Endometrium (tissue), 2 donors: Measurements from ENCODE around the gene MRTFB.

Experiments
- FAIRE-seq: peaks from 2 replicates; lab custom pipeline; 2012; peaks lifted over from hg19 to GRCh38; lab: Jason Lieb, UNC
- donor health status: control.
- donor health status: control.

MRTFB gene

DNA sequence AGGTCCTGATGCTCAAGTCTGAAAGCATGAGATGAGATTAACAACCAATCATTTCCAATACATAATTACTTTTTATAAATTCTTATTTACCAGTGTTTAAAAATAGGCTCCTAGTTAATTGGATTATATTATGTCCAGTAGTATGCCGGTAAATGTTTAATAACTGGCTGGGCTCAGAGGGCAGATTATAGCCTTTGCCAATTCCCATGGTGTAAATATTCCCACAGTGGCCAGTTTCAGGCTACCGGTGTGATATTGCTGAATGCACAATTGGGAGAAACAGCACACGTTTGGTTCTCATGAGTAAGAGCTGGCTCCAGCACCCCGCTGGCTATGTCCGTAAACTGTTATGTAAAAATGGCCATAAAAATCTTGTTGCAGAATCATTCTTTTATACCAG lies 167.6 kb downstream of the MRTFB start:
- FAIRE-seq: no peak

DNA sequence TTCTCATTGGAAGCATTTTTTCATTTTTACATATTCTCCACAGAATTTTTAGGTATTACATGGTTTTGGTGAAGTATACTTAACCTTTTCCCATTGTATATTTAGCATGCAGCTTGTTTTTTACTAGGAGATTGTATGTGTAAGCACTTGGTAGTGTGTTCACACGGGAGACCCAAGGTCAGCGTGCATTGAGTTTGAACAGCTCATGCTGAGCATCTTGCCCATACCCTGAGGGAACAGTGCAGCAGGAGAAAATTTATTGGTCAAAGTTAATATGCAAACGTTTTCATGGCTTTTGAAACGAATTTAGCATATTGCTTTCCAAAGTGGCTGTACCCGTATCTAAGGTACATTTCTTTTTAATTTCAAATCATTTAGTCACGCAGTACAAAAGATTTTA lies 168.7 kb downstream of the MRTFB start:
- no peak for FAIRE-seq

DNA sequence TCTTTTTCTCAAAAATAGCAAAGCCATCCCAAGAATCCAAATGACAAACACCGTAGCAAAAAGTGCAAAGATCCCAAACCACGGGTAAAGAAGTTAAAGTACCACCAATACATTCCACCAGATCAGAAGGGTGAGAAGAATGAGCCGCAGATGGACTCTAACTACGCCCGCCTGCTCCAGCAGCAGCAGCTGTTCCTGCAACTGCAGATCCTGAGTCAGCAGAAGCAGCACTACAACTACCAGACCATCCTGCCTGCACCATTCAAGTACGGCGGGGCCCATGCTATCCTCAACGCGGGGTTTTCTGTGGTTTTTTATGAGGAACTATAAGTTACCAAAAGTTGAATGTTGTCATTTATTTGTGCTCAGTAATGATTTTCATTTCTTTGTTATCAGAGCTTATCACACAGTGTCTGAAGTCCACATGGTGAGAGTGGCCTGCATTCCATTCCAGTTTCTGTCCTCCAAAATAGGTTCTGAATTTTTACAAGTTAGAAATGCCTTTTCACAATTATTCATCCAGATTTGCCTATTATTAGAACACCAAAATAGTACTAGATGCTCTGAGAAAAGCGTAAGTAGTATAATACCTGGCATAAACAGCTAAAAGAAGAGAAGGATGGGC lies 169.2 kb downstream of the MRTFB start:
- FAIRE-seq: no peak

DNA sequence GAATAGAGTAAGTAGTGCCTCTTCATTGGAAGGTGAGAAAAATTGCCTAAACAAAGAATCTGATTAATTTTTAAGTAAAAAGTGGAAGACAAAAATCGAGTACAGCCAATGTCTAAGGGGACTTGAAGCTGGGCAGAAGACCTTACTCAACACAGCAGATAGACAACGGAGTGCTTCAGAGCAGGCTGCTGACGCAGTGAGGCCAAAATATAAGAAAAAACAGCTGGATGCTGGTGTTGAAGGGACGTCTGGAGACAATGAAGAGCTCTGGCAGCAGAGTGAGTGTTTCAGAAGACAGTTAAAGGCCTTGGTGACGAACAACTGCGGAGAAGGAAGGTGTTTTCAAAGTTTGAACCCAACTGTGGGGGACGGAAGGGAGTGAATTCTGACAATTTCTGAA lies 169.8 kb downstream of the MRTFB start:
- no peak for FAIRE-seq

DNA sequence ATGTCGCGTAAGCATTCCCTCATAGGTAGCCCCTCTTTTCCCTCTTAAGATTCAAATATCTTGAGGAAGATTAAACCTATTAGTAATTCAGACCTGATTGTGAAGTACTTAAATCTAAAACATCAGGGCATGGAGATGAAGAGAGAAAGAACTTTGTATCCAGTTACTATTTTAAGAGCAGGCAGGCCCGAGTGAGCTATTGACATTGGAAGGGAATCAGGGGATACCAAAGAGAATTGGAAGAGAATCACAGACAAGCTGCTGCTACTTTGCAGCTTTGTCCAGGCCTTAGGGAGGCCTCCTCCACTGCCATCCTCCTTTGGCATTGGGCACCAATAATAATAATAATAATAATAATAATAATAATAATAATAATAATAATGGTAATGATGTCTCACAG lies 170.5 kb downstream of the MRTFB start:
- no peak for FAIRE-seq

DNA sequence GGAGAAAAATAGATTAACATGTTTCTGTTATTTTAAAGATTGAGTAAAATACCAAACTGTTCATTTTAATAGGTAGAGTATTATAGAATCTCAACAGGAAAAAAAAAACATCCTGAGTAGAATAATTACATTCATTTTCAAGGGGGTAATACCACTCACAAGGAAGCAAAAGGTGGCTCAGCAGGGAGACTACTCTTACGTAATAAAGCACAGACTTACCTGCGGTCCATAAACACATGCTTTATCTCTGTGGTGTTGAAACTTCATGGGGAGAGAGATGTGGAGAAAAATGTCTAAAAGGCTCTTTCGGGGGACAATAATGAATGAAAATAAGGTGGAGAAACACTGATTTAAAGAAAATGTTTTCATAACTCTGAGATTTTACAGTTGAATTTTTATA lies 171.7 kb downstream of the MRTFB start:
- no peak for FAIRE-seq

DNA sequence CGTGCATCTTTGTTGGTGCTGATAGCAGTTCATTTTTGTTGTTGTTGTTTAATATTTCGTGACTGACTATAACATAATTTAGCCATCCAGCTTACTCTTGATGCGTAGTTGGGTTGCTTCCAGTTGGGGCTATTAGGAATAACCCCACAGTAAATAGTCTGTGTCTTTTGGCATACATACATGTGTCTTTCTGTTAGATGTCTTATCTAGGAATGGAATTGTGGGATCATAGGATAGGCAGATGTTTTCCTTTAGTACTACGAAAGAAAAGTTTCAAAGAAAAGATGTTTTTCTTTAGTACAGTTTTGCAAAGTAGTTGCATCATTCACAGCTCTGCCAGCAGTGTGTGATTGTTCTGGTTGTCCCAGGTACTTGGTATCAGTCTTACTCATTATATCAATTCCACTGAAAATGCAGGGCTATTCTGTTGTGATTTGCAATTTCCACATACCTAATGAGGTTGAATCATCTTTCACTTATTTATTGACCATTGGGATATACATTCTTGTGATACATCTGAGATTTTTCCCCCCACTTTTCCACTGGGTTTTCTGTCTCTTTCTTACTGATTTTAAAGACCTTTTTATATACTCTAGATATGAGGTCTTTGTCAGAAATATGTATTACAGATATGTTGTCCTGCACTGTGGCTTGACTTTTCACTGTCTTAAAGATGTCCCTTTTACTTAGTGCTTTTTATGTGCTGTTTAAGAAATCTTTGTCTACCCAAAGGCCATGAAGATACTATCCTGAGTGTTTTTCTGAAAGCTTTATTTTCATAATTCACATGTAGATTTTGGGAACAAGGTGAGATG lies 173.3 kb downstream of the MRTFB start:
- no peak for FAIRE-seq

DNA sequence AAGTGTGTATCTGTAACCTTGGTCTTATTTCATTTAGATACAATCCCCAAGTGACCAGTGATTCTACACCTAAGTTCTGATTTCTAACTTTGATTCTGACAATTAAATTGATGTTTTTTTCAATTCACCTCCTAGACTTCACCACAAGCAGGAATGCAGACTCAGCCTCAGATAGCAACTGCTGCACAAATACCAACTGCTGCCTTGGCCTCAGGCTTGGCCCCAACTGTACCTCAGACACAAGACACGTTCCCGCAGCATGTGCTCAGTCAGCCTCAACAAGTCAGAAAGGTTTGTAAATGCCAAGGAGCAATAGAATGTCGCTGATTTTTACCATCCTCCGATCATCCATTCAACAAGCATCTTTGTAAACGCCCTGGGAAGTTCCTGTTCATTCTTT lies 177.7 kb downstream of the MRTFB start:
- no peak for FAIRE-seq

DNA sequence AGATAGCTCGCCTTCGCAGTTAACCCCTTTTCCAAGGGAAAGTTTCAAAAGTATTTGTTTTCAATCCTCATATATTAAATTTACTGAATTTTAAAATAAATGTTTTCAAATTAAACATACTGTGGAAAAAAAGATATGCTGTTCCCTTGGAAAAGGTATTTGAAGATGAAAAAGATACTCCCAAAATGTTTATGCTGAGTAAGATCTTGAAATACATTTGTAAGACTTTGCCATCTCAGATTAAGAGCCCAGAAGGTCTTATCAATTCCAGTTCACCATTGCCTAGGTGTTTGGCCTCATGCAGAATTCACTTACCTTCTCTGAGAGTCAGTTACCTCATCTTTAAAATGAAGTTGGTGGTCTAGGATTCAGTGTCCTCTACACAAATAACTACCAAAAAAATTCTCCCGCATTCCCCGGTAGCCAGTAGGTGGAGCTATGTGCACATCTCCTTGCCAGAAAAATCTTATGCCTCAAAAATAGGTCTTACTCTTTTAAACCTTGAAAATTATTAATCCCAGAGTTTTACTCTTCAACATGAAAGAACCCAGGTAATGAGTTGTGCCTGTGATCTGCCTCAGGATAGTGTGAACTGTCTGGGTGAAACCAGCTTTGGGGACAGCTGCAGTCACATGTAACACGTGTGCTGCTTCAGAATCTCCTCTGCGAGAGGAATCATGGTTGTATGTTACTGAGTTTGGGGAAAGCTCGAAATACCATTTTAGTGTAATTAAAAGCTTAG lies 178.3 kb downstream of the MRTFB start:
- no peak for FAIRE-seq

DNA sequence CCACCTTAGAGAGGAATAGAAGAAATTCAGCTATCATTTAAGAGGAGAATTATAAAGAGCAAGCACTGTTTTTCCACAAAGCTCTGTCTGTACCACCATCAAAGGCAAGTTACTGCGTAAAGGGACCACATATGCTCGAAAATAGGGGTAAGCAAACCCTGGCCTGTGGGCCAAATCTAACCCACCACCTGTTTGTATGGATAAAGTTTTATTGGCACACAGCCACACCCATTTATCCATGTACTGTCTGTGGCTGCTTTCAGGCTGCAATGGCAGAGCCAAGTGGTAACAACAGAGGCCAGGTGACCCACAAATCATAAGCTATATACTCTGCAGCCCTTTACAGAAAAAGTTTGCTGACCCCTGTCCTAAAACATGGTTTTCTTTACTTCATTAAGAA lies 180.3 kb downstream of the MRTFB start:
- FAIRE-seq: no peak

DNA sequence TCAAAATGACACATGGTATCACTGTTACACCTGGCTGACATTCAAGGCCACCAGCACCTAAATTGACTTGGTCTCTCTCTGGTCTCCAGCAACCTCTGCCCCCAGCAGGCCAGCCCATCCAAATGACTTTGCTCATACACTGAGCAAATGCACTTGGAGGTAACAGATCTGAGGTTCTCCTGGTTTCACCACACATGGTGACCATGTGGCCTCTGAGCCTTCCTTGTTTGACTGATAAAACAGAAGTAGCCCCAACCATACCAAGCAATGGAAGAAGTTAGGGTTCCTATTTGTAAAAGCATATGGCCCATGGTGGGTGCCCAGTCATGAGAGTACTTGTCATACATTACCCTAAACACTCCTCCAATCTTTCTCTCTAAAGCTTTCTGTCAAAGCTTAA lies 181.7 kb downstream of the MRTFB start:
- FAIRE-seq: no peak

DNA sequence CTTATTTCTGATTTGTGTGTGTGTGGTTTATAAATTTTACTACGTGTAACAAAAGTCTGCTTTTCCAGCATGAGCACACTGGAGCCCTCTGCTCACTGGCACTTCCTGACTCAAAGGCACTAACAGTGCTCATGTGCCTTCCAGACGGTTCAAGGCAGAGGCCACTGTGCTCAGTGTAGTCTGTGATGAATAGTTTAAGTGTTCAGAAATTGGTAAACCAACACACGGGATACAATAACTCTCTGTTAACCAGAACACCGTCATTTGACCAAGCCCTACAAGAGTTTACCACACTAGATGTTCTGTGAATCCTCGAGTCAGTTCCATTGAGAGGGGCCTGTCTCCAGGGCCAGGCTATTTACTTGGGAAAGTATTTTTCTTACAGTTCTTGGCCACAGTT lies 191.9 kb downstream of the MRTFB start:
- no peak for FAIRE-seq

DNA sequence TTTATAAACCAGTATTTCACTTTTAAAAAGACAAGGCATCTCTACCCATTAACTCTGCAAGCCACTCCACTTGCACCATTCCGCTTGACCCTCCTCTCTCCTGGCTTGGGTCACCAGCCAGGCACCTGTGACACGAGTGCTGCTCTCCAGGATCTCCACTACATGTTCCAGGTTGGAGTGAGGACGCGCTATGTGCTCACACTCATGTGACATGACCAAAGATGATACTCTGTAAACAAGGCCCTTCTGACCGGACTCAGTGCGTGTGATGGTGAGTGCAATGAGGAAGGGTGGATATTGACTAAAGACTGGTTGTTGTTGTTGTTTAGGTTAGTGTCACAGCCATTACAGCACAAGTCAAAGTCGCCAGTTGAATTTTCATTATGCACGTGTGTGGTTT lies 192.7 kb downstream of the MRTFB start:
- FAIRE-seq: no peak

DNA sequence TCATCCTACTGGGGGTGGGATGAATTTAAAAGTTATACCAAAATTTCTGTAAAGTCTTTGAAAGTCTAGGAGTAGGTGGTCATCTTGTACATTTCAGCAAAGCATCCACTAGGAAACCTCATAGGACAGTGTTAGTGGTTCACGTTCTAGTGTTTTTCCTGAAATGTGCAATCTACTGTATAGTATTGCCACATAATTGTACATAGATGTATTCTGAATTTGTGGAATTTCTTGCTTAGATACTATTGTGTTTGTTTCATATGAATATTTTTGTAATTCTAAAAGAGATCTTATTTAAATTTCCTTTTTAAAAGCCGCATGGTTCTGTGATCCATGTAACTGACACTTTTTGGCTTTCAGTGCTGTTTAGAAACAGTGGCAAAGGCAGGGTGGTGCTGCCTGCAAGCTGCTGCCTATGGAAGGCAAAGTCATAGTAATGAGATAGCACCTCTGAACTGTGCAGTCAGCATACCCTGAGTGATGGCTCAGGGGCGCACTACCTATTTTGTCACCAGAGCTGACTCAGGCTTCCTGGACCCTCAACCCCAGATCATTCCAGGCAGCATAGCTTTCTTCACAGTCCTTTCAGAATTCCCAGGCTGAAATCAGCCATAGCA lies 193.3 kb downstream of the MRTFB start:
- no peak for FAIRE-seq

DNA sequence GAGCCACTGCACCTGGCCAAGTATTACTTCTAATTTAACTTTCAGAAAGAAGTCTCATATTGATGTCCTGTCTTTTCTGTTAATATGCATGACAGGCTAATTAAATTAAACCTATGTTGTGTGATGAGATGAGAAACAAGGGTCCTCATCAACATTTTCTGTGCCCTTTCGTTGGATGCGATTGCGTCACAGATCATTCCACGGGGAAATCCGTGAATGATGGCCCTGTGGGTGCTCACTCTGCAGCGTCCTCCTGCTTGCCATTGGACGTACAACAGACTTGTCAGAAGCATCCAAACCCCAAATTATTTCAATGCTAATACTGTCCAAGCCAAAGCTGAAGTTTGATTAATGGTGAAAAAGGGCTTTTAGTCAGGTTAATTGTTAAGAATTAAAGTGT lies 197.0 kb downstream of the MRTFB start:
- no peak for FAIRE-seq

DNA sequence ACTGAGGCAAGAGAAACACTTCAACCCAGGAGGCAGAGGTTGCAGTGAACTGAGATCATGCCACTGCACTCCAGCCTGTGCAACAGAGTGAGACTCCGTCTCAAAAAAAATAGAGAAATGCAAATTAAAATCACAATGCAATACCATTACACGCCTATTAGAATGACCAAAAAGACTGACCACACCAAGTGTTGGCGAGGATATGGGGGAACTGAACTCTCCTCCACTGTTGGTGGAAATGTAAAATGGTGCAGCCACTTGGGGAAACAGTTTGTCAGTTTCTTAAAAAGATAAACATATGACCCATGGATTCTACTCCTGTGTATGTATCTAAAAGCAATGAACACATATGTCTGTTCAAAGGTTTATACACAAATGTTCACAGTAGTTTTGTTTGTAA lies 204.8 kb downstream of the MRTFB start:
- no peak for FAIRE-seq

DNA sequence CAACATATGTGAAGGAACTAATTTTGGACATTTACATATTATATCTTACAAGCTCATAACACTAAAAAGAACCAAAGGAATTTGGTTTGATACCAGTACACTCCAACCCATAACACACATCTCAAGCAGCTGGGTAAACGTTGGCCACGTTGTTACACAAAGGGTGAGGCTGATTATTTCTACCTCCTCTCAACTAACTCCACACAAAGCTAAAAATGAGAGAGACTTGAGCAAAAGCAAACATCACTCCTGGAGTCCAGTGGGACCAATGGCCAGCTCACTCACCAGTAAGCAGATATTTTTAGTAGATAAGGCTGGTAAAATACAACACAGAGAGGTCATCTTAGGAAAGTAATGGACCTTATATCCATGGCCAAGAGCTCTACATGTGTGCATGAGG lies 207.6 kb downstream of the MRTFB start:
- FAIRE-seq: no peak

DNA sequence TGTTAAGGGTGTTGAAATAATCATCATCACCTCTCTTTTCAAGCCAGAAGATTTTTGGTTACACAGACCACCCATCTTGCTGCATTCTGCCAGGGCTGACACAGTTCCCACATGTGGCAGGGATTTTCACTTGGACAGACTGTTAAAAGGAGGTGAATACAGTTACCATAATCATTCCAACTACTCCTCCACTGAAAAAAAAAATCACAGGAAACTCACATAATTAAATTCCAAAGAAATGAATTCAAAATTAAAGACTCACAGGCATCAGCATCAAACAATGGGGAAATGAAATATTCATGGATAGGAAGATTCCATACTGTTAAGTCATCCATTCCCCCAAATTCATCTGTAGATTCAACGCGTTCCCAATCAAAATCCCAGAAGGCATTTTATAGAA lies 209.4 kb downstream of the MRTFB start:
- FAIRE-seq: no peak

DNA sequence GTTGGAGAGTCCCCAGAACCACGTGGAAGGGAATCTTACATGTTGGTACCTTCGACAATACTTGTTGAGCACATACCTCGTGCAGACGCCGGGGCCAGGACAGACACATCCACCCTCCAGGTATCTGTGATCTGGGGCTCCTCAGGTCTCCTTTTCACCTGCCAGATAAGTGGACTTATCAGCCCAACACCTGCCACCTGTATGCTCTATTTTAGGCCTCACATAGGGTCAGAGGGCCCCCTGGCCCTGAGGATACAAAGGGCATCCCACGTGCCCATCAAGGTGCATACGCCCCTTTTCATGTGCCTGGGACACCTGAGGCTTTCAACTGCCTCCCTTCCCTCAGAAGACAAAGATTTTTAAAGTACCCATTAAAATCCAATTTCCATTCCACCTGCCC lies 212.7 kb downstream of the MRTFB start:
- no peak for FAIRE-seq

DNA sequence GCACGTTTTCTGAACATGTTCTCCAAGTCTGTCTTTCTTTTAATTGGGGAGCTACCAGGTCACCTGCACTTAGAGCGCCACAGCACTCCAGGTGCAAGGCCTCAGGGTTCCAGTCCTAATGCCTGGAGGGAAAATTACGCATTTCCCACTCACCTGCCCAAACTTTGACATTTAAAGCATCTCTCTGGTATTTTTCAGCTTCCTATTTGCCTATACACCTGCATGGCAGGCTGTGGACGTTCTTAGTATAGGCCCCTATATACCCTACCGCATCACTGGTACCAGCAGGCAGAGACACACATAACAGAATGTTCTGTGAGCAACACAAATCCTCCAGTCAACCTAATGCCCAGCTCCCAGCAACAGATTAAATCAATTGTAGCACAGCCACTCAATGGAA lies 213.3 kb downstream of the MRTFB start:
- FAIRE-seq: no peak

DNA sequence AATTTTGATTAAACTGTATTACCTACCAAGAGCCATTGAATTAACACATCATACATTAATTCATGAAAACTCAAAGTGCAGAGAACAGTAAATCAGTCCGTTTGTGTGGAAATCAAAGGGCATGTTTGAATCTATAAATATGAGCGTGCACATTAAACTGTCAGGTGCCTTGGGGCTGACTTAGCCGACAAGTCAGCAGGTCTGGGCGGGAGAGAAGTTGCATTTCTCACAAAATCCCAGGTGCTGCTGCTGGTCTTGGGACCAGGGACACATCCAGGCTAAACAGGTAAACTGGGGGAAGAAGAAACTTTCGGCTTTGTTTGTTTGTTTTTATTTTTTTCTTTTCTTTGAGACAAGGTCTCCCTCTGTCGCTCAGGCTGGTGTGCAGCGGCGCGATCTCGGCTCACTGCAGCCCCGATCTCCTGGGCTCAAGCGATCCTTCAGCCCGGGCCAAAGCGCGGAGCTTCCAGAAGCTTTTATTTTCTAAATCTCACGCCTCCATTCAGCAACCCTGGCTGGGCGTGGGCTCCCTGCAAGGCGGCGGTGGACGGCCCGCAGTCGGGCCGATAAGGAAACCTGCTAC lies 213.9 kb downstream of the MRTFB start:
- FAIRE-seq: no peak

DNA sequence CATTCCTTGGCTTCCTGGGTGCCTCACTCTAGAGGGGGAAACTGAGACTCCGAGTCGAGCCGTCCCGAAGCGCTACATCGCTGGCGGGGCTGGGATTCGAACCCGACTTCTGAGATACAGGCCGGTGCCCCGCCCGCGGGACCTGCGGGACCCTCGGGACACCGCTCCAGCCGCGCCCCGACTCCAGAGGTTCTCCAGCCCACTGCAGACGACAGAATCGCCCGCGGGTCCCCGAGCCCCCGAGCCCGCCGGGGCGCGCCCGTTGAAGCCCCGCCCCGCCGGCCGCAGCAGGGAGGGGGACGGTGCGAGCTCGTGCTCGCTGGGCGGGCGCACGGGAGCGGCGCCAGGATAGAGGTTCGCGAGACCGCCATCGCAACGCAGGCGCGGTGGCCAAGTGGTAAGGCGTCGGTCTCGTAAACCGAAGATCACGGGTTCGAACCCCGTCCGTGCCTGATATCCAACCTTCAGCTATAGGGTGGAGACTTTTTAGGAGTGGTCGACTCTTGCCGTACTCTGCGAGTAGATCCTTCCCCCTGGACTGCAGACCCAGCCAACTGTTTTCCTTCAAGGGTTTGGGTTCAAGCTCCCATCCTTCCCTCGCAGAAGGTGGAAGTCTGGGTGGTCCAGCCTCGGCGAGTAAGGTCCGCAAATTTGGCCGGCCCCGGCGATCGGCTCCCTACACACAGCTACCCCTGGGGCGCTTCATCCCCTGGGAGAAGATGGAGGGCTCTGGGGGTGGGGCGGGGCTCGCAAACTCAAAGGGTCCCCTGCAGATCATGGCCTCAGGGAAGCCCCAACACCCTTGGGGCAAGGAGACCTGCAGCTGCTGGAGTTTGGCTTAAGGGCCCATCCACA lies 214.6 kb downstream of the MRTFB start:
- FAIRE-seq: no peak
